Activated T-helper 1 cell treated with anti-CD3 and anti-CD28 coated beads, Interleukin-2, amount 50 U/mL, for 16 hours (primary cell): ENCODE results near the gene ACR.
"Not testable (repeated sequence)": the region's sequence is repeated elsewhere in the genome, so short reads cannot be mapped to it uniquely, and the experiment has no call there.

ENCODE experiments used
- DNase-seq, 2 donors: peaks; one replicate each; pipeline ENCODE4 v3.0.0-alpha.2; 2020; ENCODE audit warnings: low read depth in 1 of 2, low spot score in 1 of 2

Gene ACR

GRCh38 chr22:50731811-50732624, 6.0 kb upstream of the ACR start:
- peak; percentile 35 to 42 for DNase-seq

GRCh38 chr22:50732681-50733080, 5.3 kb upstream of the ACR start:
- no peak for DNase-seq

GRCh38 chr22:50733521-50734342, 4.3 kb upstream of the ACR start:
- no peak for DNase-seq

GRCh38 chr22:50734343-50734771, 3.6 kb upstream of the ACR start:
- DNase-seq = no peak

- no peak for DNase-seq
Observed at GRCh38 chr22:50734986-50735738, 2.8 kb upstream of the ACR start.

- DNase-seq = no peak
Observed at GRCh38 chr22:50735739-50736030, 2.3 kb upstream of the ACR start.

- no peak for DNase-seq
Observed at GRCh38 chr22:50738649-50739227, 734 bp downstream of the ACR start.

GRCh38 chr22:50739279-50739691, 1.3 kb downstream of the ACR start:
- no peak for DNase-seq

- no peak for DNase-seq
Observed at GRCh38 chr22:50739894-50740293, 1.9 kb downstream of the ACR start.

- not testable (repeated sequence) for DNase-seq
Observed at GRCh38 chr22:50740714-50741113, 2.7 kb downstream of the ACR start.

GRCh38 chr22:50744424-50744823, 6.4 kb downstream of the ACR start:
- not testable (repeated sequence) for DNase-seq

- not testable (repeated sequence) for DNase-seq
Observed at GRCh38 chr22:50747521-50747920, 9.5 kb downstream of the ACR start.

GRCh38 chr22:50748630-50749029, 10.6 kb downstream of the ACR start:
- not testable (repeated sequence) for DNase-seq

GRCh38 chr22:50749302-50750074, 11.5 kb downstream of the ACR start:
- not testable (repeated sequence) for DNase-seq

GRCh38 chr22:50755251-50755650, 17.2 kb downstream of the ACR start:
- DNase-seq = not testable (repeated sequence)

GRCh38 chr22:50756406-50756805, 18.4 kb downstream of the ACR start:
- DNase-seq = not testable (repeated sequence)

GRCh38 chr22:50756949-50757491, 19.0 kb downstream of the ACR start:
- peak; percentile 40 to 44 for DNase-seq

- not testable (repeated sequence) for DNase-seq
Observed at GRCh38 chr22:50759597-50760341, 21.8 kb downstream of the ACR start.

GRCh38 chr22:50761829-50762228, 23.8 kb downstream of the ACR start:
- DNase-seq = not testable (repeated sequence)
